WTC11 (cell line): ENCODE measurements around the gene C1orf159. TPM values are rescaled to one million over a fixed set of nuclear protein-coding genes. Genes with fewer than 3 reads are reported as not detected.

Experiments
- ATAC-seq: fragments of 200-7000 bp; cut with Tn5 transposase; 2 replicates; pipeline ENCODE4 v1.10.0; 2021; ENCODE audit warnings: mild to moderate bottlenecking, moderate library complexity
- CTCF ChIA-PET: fragments of 300-600 bp; sonication (Branson Sonifier 250); formaldehyde crosslinking; loops from one replicate; lab custom pipeline; 2021; ENCODE audit warnings: antibody characterized with exemption; lab: Charles Lee
- POLR2A ChIA-PET: fragments of 350-600 bp; sonication (Branson Sonifier 250); formaldehyde crosslinking; loops from one replicate; lab custom pipeline; 2021; ENCODE audit warnings: antibody characterized with exemption; lab: Charles Lee
- DNase-seq: peaks from one replicate; pipeline ENCODE4 v3.0.0; 2021; ENCODE audit warnings: low spot score
- H3K27ac Mint-ChIP-seq: 2 replicates; pipeline ENCODE4 v1.8.0; 2021; ENCODE audit warnings: mixed read lengths
- H3K27me3 Mint-ChIP-seq: 2 replicates; pipeline ENCODE4 v1.8.0; 2021; ENCODE audit warnings: low read depth, mild to moderate bottlenecking, moderate library complexity, mixed read lengths
- H3K36me3 Mint-ChIP-seq: 2 replicates; pipeline ENCODE4 v1.8.0; 2021; ENCODE audit warnings: mixed read lengths
- H3K4me1 Mint-ChIP-seq: 2 replicates; pipeline ENCODE4 v1.8.0; 2022; ENCODE audit warnings: mixed read lengths
- H3K4me3 Mint-ChIP-seq: 2 replicates; pipeline ENCODE4 v1.8.0; 2021; ENCODE audit warnings: mild to moderate bottlenecking, moderate library complexity, mixed read lengths
- H3K9me3 Mint-ChIP-seq: 2 replicates; pipeline ENCODE4 v1.8.0; 2021; ENCODE audit warnings: mixed read lengths
- E2F1 ChIP-seq: sonication (generic); formaldehyde crosslinking; IDR thresholded peaks from 2 replicates; pipeline ENCODE4 v1.8.0; 2022; ENCODE audit warnings: mild to moderate bottlenecking, missing genetic modification reagents
- FOXP1 ChIP-seq: sonication (generic); formaldehyde crosslinking; IDR thresholded peaks from 2 replicates; pipeline ENCODE4 v1.8.0; 2022; ENCODE audit warnings: missing genetic modification reagents, mild to moderate bottlenecking, moderate library complexity, borderline replicate concordance
- IRF1 ChIP-seq: sonication (generic); formaldehyde crosslinking; IDR thresholded peaks from 2 replicates; pipeline ENCODE4 v1.8.0; 2023; ENCODE audit warnings: missing genetic modification reagents
- IRF2 ChIP-seq: sonication (generic); formaldehyde crosslinking; IDR thresholded peaks from 2 replicates; pipeline ENCODE4 v1.8.0; 2022; ENCODE audit warnings: low read depth, missing genetic modification reagents, borderline replicate concordance
- JUN ChIP-seq: sonication (generic); formaldehyde crosslinking; IDR thresholded peaks from 2 replicates; pipeline ENCODE4 v1.8.0; 2023; ENCODE audit warnings: mild to moderate bottlenecking, missing genetic modification reagents
- MXD4 ChIP-seq: fragments of 250-450 bp; sonication (Bioruptor Pico); IDR thresholded peaks from 2 replicates; pipeline ENCODE4 v1.8.0; 2021; ENCODE audit warnings: mild to moderate bottlenecking, moderate library complexity, borderline replicate concordance
- NFYB ChIP-seq: sonication (generic); formaldehyde crosslinking; conservative IDR thresholded peaks from 2 replicates; pipeline ENCODE4 v1.8.0; 2022; ENCODE audit warnings: low read depth, missing genetic modification reagents
- NR1H2 ChIP-seq: sonication (generic); formaldehyde crosslinking; IDR thresholded peaks from 2 replicates; pipeline ENCODE4 v1.9.0; 2021; ENCODE audit warnings: mild to moderate bottlenecking, moderate library complexity, missing genetic modification reagents
- NR3C1 ChIP-seq: sonication (generic); formaldehyde crosslinking; conservative IDR thresholded peaks from 2 replicates; pipeline ENCODE4 v1.8.1; 2023; ENCODE audit warnings: low read depth, mild to moderate bottlenecking, missing genetic modification reagents
- PRDM15 ChIP-seq: sonication (generic); formaldehyde crosslinking; IDR thresholded peaks from 2 replicates; pipeline ENCODE4 v1.8.0; 2022; ENCODE audit warnings: missing genetic modification reagents
- RELA ChIP-seq: sonication (generic); formaldehyde crosslinking; IDR thresholded peaks from 2 replicates; pipeline ENCODE4 v1.8.1; 2022; ENCODE audit warnings: missing genetic modification reagents, mild to moderate bottlenecking, borderline replicate concordance
- ZNF281 ChIP-seq: sonication (generic); formaldehyde crosslinking; IDR thresholded peaks from 2 replicates; pipeline ENCODE4 v1.8.0; 2023; ENCODE audit warnings: mild to moderate bottlenecking, missing genetic modification reagents
- ZNF396 ChIP-seq: fragments of 250-450 bp; sonication (Bioruptor Pico); IDR thresholded peaks from 2 replicates; pipeline ENCODE4 v1.8.0; 2021; ENCODE audit warnings: mild to moderate bottlenecking, moderate library complexity, borderline replicate concordance
- ZNF423 ChIP-seq: fragments of 250-450 bp; sonication (Bioruptor Pico); IDR thresholded peaks from 2 replicates; pipeline ENCODE4 v2.1.2; 2022; ENCODE audit warnings: mild to moderate bottlenecking, moderate library complexity
- ZNF425 ChIP-seq: fragments of 250-450 bp; sonication (Bioruptor Pico); conservative IDR thresholded peaks from 2 replicates; pipeline ENCODE4 v1.9.0; 2021; ENCODE audit warnings: mild to moderate bottlenecking
- total RNA-seq: library from RNA; stranded (reverse); gene quantifications from 3 replicates; pipeline ENCODE4 v1.2.3, GENCODE V29; 2021

C1orf159 gene
- total RNA-seq, 1 experiment from 2014 or later, result 17.8 TPM

GRCh38 chr1:1053682-1054081 lies 62.2 kb downstream of the C1orf159 start (continued):
- TF ChIP-seq E2F1, result no peak

GRCh38 chr1:1053022-1053421 lies 62.9 kb downstream of the C1orf159 start:
- H3K4me1 Mint-ChIP-seq, result no peaks in the 10 kb centered on the region
- POLR2A ChIA-PET, result no interaction called here
- H3K36me3 Mint-ChIP-seq, result peaks cover 17% of the 10 kb centered on the region
- CTCF ChIA-PET, result no interaction called here
- no peak for DNase-seq
- no peak overlapping the region for H3K4me3 Mint-ChIP-seq
- H3K9me3 Mint-ChIP-seq, result peaks cover 6% of the 10 kb centered on the region
- no peak for TF ChIP-seq ZNF425 (CRISPR knock-in tag)
- no peak for TF ChIP-seq NR1H2 (CRISPR knock-in tag)
- TF ChIP-seq PRDM15 (CRISPR knock-in tag), result no peak
- no peak for TF ChIP-seq JUN (CRISPR knock-in tag)
- TF ChIP-seq NR3C1 (CRISPR knock-in tag), result no peak
- no peak for TF ChIP-seq ZNF396 (CRISPR knock-in tag)
- no peak for TF ChIP-seq MXD4 (CRISPR knock-in tag)
- no peak for TF ChIP-seq ZNF423 (CRISPR knock-in tag)
- no peak for TF ChIP-seq NFYB (CRISPR knock-in tag)
- no peak for TF ChIP-seq IRF2 (CRISPR knock-in tag)
- TF ChIP-seq FOXP1 (CRISPR knock-in tag), result no peak
- no peak for TF ChIP-seq RELA
- no peak for TF ChIP-seq IRF1 (CRISPR knock-in tag)
- TF ChIP-seq ZNF281 (CRISPR knock-in tag), result no peak
- H3K27ac Mint-ChIP-seq, result no peak overlapping the region
- H3K27me3 Mint-ChIP-seq, result peaks cover 12% of the 10 kb centered on the region
- ATAC-seq, result no peak
